NB4 (cell line): ENCODE data around the gene IL36A.

Experiments used
- CTCF ChIP-seq: IDR thresholded peaks from one replicate; pipeline ENCODE4 v1.5.1; 2012; ENCODE audit warnings: low read depth, low read length
- MAX ChIP-seq: IDR thresholded peaks from 2 replicates; pipeline ENCODE4 v1.6.1; 2011; ENCODE audit warnings: low read depth, low read length

GRCh38 chr2:113038291-113038690 lies 33.0 kb downstream of the IL36A start:
- TF ChIP-seq CTCF (no peak), MAX (no peak)
